ENCODE results near the gene DNAH11. TPM values are rescaled to one million over a fixed set of nuclear protein-coding genes. Genes with fewer than 3 reads are reported as not detected.

The DNAH11 gene
- total RNA-seq, 1 donor from 2014 or later: 0.22 TPM

- H3K27me3 Mint-ChIP-seq (ENCODE audit: unreplicated experiment): no peaks in the 10 kb centered on the region
- no peak overlapping the region for H3K27ac Mint-ChIP-seq (ENCODE audit: unreplicated experiment)
- H3K4me1 Mint-ChIP-seq (ENCODE audit: low read depth, unreplicated experiment): peaks cover 11% of the 10 kb centered on the region
- no peak overlapping the region for H3K4me3 Mint-ChIP-seq (ENCODE audit: unreplicated experiment)
- H3K36me3 Mint-ChIP-seq (ENCODE audit: unreplicated experiment): no peaks in the 10 kb centered on the region
- TF ChIP-seq CTCF (IDR thresholded peaks at IDR 0.05; ENCODE audit: partially characterized antibody, unreplicated experiment): no peak
- DNase-seq: no peak
- no peaks in the 10 kb centered on the region for H3K9me3 Mint-ChIP-seq (ENCODE audit: unreplicated experiment)
Measured at GRCh38 chr7:21763818-21764217, 221.0 kb downstream of the DNAH11 start.

- peaks cover 11% of the 10 kb centered on the region for H3K4me1 Mint-ChIP-seq (ENCODE audit: low read depth, unreplicated experiment)
- no peaks in the 10 kb centered on the region for H3K27me3 Mint-ChIP-seq (ENCODE audit: unreplicated experiment)
- no peak for TF ChIP-seq CTCF (IDR thresholded peaks at IDR 0.05; ENCODE audit: partially characterized antibody, unreplicated experiment)
- DNase-seq: no peak
- no peaks in the 10 kb centered on the region for H3K9me3 Mint-ChIP-seq (ENCODE audit: unreplicated experiment)
- no peaks in the 10 kb centered on the region for H3K36me3 Mint-ChIP-seq (ENCODE audit: unreplicated experiment)
- no peak overlapping the region for H3K4me3 Mint-ChIP-seq (ENCODE audit: unreplicated experiment)
- no peak overlapping the region for H3K27ac Mint-ChIP-seq (ENCODE audit: unreplicated experiment)
Measured at GRCh38 chr7:21766218-21766617, 223.4 kb downstream of the DNAH11 start.

- H3K27me3 Mint-ChIP-seq (ENCODE audit: unreplicated experiment): no peaks in the 10 kb centered on the region
- H3K27ac Mint-ChIP-seq (ENCODE audit: unreplicated experiment): no peak overlapping the region
- no peak overlapping the region for H3K4me3 Mint-ChIP-seq (ENCODE audit: unreplicated experiment)
- peak; percentile 56 for TF ChIP-seq CTCF (IDR thresholded peaks at IDR 0.05; ENCODE audit: partially characterized antibody, unreplicated experiment)
- H3K4me1 Mint-ChIP-seq (ENCODE audit: low read depth, unreplicated experiment): peaks cover 16% of the 10 kb centered on the region
- H3K9me3 Mint-ChIP-seq (ENCODE audit: unreplicated experiment): no peaks in the 10 kb centered on the region
- peak; percentile 50 for DNase-seq
- H3K36me3 Mint-ChIP-seq (ENCODE audit: unreplicated experiment): no peaks in the 10 kb centered on the region
Measured at GRCh38 chr7:21767300-21767900, 224.6 kb downstream of the DNAH11 start.

GRCh38 chr7:21768279-21768678, 225.4 kb downstream of the DNAH11 start:
- H3K27ac Mint-ChIP-seq (ENCODE audit: unreplicated experiment): no peak overlapping the region
- H3K4me3 Mint-ChIP-seq (ENCODE audit: unreplicated experiment): no peak overlapping the region
- H3K27me3 Mint-ChIP-seq (ENCODE audit: unreplicated experiment): no peaks in the 10 kb centered on the region
- no peak for TF ChIP-seq CTCF (IDR thresholded peaks at IDR 0.05; ENCODE audit: partially characterized antibody, unreplicated experiment)
- peaks cover 16% of the 10 kb centered on the region for H3K4me1 Mint-ChIP-seq (ENCODE audit: low read depth, unreplicated experiment)
- no peaks in the 10 kb centered on the region for H3K36me3 Mint-ChIP-seq (ENCODE audit: unreplicated experiment)
- no peaks in the 10 kb centered on the region for H3K9me3 Mint-ChIP-seq (ENCODE audit: unreplicated experiment)
- DNase-seq: no peak

- no peak for DNase-seq
- Mint-ChIP-seq H3K4me1 (ENCODE audit: low read depth, unreplicated experiment) (peaks cover 5% of the 10 kb centered on the region), H3K27me3 (ENCODE audit: unreplicated experiment) (peaks cover 3% of the 10 kb centered on the region), H3K27ac (ENCODE audit: unreplicated experiment) (no peak overlapping the region), H3K36me3 (ENCODE audit: unreplicated experiment) (no peaks in the 10 kb centered on the region), H3K9me3 (ENCODE audit: unreplicated experiment) (peaks cover 2% of the 10 kb centered on the region), H3K4me3 (ENCODE audit: unreplicated experiment) (no peak overlapping the region)
- TF ChIP-seq CTCF (IDR thresholded peaks at IDR 0.05; ENCODE audit: partially characterized antibody, unreplicated experiment): no peak
Measured at GRCh38 chr7:21771266-21771665, 228.4 kb downstream of the DNAH11 start.

Measured in glutamatergic neuron (in vitro differentiated cells).